RWPE1 (cell line): ENCODE results near the gene D2HGDH.
A peak's percentile ranks its signal among the peaks of the same experiment; 100 is the strongest.

Source experiments
- CTCF ChIA-PET: fragments of 350-600 bp; sonication (Branson Sonifier 250); formaldehyde crosslinking; extraction: SDS; loops from one replicate; lab custom pipeline; 2021; lab: Yijun Ruan, JAX
- POLR2A ChIA-PET: fragments of 400-600 bp; formaldehyde crosslinking; extraction: SDS; loops from one replicate; lab custom pipeline; 2020; ENCODE audit warnings: antibody characterized with exemption; ENCODE audit not compliant: low non-redundant PET; lab: Yijun Ruan, JAX
- DNase-seq: peaks from one replicate; pipeline ENCODE4 v3.0.0; 2012; ENCODE audit warnings: low spot score
- H3K27ac ChIP-seq: fragments of 450-650 bp; 2 replicates; pipeline ENCODE4 v1.5.1; 2017
- TF ChIP-seq, protein P1 (sequence below): fragments of 450-650 bp; conservative IDR thresholded peaks from 2 replicates; pipeline ENCODE4 v1.5.1; 2017; ENCODE audit warnings: low read depth, mild to moderate bottlenecking

Gene D2HGDH

DNA sequence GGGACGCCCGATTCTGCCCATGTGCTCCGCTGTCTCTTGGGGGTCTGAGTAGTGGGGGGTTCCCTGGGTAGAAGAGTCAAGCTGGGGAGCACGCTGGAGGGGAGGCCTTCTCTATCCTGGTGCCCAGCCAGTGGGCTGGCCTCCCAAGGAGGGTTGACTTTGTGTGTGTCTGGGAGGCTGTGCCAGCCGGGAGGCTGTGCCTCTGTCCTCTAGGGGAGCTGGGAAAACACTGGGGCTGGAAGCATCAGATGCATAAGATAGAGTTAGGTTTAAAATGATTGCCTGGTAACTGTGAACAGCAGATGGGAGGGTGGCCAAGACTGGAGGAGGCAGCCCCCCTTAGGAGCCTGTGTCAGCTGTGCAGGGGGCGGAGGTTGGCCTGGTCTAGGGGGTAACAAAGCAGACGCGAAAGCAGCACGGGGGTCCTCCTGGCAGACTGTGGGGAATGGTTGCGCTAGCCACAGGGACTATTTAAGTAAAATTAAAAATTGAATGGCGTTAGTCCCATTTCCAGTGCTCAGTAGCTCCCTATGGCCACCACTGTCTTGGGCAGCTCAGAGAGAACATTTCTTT, 31.3 kb upstream of the D2HGDH start:
- TF ChIP-seq, protein P1, sequence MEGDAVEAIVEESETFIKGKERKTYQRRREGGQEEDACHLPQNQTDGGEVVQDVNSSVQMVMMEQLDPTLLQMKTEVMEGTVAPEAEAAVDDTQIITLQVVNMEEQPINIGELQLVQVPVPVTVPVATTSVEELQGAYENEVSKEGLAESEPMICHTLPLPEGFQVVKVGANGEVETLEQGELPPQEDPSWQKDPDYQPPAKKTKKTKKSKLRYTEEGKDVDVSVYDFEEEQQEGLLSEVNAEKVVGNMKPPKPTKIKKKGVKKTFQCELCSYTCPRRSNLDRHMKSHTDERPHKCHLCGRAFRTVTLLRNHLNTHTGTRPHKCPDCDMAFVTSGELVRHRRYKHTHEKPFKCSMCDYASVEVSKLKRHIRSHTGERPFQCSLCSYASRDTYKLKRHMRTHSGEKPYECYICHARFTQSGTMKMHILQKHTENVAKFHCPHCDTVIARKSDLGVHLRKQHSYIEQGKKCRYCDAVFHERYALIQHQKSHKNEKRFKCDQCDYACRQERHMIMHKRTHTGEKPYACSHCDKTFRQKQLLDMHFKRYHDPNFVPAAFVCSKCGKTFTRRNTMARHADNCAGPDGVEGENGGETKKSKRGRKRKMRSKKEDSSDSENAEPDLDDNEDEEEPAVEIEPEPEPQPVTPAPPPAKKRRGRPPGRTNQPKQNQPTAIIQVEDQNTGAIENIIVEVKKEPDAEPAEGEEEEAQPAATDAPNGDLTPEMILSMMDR: no peak
- ChIA-PET POLR2A (no interaction called here), CTCF (interaction anchor here (0.7 to 1.1 kb wide), 4 partner anchors 10 to 257 kb away, joined by 3 to 7 read pairs (median 3); no protein-coding TSS in a partner anchor)
- H3K27ac ChIP-seq: peak overlapping the region; percentile 94
- DNase-seq: no peak

DNA sequence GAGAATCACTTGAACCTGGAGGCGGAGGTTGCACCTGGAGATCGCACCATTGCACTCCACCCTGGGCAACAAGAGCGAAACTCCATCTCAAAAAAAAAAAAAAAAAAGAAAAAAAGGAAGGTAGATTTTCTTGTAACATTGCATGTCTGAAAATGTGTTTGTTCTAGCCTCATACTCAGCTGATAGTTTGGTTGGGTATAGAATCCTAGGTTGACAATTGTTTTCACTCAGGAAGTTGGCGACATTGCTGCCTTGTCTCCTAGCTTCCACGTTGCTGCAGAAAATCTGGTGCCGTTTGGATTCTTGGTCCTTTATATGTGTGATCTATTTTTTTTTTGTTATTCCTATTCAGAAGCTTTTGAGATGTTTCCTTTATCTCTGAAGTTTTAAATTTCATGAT, 27.9 kb upstream of the D2HGDH start:
- no peak overlapping the region for H3K27ac ChIP-seq
- ChIA-PET CTCF (no interaction called here), POLR2A (no interaction called here)
- TF ChIP-seq, protein P1: no peak
- no peak for DNase-seq

DNA sequence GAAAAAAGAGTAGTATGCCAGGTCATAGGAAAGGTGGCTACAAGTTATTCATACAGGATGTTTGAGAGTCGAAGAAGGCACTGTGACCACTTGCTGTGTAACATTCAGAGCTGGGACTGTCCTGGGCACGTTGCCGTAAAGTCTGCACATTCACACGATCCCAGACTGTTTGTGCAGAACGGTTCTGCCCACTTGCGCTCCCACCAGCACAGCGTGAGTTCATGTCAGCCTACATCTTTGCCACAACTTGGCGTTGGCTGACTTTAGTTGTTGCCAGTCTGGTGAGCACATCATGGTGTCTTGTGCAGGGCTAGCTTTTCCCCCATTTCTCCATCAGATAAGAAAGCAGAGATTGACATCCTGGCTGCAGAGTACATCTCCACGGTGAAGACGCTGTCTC, 25.6 kb upstream of the D2HGDH start:
- CTCF ChIA-PET: no interaction called here
- H3K27ac ChIP-seq: no peak overlapping the region
- no peak for DNase-seq
- POLR2A ChIA-PET: no interaction called here
- TF ChIP-seq, protein P1: no peak

DNA sequence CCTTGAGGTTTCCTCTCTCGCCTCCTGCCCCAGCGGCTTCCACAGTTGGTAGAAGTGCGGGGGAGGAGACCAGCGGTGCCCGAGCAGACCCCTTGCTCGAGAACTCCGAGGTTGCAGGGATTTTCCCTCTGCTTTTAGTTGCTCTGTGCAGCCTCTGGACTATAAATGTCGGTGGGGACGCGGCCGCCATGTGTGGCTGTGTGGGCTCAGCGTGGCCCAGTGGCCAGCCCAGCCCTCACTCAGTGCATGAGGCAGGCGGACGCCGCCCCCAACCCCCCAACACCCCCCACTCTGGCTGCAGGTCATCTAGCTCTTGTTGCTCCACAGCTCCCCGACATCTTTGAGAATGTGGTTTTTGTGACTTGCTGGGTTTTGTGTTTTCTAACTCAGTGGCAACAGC, 15.3 kb upstream of the D2HGDH start:
- POLR2A ChIA-PET: no interaction called here
- DNase-seq: no peak
- TF ChIP-seq, protein P1: no peak
- H3K27ac ChIP-seq: no peak overlapping the region
- CTCF ChIA-PET: no interaction called here

DNA sequence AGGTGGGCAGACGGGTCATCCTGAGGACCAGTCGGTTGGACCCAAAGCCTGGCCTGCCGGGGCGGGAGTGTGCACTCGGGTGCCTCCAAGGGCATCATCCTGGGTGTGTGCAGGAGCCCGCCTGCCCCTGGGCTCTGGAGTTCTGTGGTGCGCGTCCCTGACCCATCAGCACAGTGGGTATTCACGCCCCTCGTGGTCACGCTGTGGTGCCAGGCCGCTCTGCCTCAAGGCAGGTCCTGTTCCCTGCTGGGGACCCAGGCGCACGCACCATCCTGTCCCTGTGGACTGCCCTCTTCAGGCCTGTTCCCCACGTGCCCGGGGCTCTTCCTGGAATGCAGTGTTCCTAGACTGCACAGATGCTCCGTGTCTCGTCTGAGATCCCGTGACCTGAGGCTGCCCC, 14.3 kb upstream of the D2HGDH start:
- TF ChIP-seq, protein P1: no peak
- ChIA-PET POLR2A (no interaction called here), CTCF (no interaction called here)
- H3K27ac ChIP-seq: no peak overlapping the region
- no peak for DNase-seq

DNA sequence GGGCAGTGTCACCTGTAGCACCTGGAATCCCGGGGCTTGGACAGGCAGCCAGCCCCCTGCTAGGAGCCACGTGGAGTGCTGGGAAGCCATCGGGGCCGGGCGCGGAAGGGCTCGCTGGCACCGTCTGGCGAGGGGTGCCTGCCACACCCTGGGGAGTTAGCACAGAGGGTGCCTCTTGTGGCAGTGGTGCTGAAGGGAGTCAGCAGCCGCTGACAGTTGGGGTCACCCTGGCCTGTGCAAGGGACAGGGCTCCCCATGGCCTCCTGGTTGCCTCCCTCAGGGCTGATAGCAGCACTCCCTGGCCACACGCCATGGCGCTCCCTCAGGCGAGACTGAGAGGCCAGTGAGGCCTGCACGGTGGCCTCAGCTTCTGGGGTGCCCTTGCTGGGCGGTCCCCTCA, 13.9 kb upstream of the D2HGDH start:
- no peak for DNase-seq
- TF ChIP-seq, protein P1: no peak
- POLR2A ChIA-PET: no interaction called here
- CTCF ChIA-PET: no interaction called here
- H3K27ac ChIP-seq: no peak overlapping the region

DNA sequence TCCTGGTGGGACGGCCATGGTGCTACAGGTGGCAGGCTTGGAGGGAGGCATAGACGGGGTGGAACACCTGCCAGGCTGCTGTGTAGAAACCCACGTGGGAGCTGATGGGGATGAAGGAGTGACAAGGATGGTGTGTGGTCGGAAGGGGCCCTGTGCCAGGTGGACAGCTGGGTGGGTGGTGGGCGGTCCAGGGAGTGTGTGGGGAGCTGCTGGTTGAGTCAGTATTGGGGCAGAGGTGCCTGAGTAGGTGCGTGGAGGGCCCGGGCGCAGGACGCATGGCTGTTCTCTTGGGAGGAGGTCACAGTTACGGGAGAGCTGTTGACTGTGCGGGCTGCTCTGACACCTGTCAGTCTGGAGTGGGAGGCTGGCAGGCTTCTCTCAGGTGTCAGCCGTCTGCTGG, 12.6 kb upstream of the D2HGDH start:
- POLR2A ChIA-PET: no interaction called here

More for the DNA sequence above, 12.6 kb upstream of the D2HGDH start:
- no peak for DNase-seq
- H3K27ac ChIP-seq: no peak overlapping the region
- TF ChIP-seq, protein P1: no peak
- CTCF ChIA-PET: interaction anchor here (0.5 kb wide), 1 partner anchor 871 kb away, joined by 3 read pairs; no protein-coding TSS in a partner anchor
